ENCODE data around the gene BRMS1.

GRCh38 chr11:66391322-66391721 lies 46.4 kb upstream of the BRMS1 start:
- TF ChIP-seq POLR2A (IDR thresholded peaks at IDR 0.05; ENCODE audit: extremely low read depth, insufficient read length) (no peak), CTCF (IDR thresholded peaks at IDR 0.05; ENCODE audit: low read depth, low read length) (no peak), MAX (IDR thresholded peaks at IDR 0.05; ENCODE audit: low read depth, low read length) (no peak)
